Measurements from ENCODE around the gene EHBP1.
A peak's percentile ranks its signal among the peaks of the same experiment; 100 is the strongest.

EHBP1 gene

GRCh38 chr2:63023444-63023843, 317.9 kb downstream of the EHBP1 start:
- no peak overlapping the region for H3K4me3 Mint-ChIP-seq
- H3K9me3 Mint-ChIP-seq = no peaks in the 10 kb centered on the region
- DNase-seq (ENCODE audit: low spot score in 2 of 2) (no peak), ATAC-seq (peak; percentile 34)
- H3K36me3 Mint-ChIP-seq = peaks cover 6% of the 10 kb centered on the region
- no peaks in the 10 kb centered on the region for H3K4me1 Mint-ChIP-seq
- H3K27ac Mint-ChIP-seq = no peak overlapping the region

GRCh38 chr2:63027220-63027619, 321.7 kb downstream of the EHBP1 start:
- no peaks in the 10 kb centered on the region for H3K4me1 Mint-ChIP-seq
- H3K27ac Mint-ChIP-seq = no peak overlapping the region
- H3K9me3 Mint-ChIP-seq = no peaks in the 10 kb centered on the region
- peaks cover 2% of the 10 kb centered on the region for H3K36me3 Mint-ChIP-seq
- ATAC-seq = no peak
- no peak for DNase-seq (ENCODE audit: low spot score in 2 of 2)
- no peak overlapping the region for H3K4me3 Mint-ChIP-seq

GRCh38 chr2:63029058-63029457, 323.5 kb downstream of the EHBP1 start:
- no peak overlapping the region for H3K27ac Mint-ChIP-seq
- DNase-seq (ENCODE audit: low spot score in 2 of 2) = no peak

GRCh38 chr2:63034526-63034925, 329.0 kb downstream of the EHBP1 start:
- Mint-ChIP-seq H3K36me3 (no peaks in the 10 kb centered on the region), H3K4me3 (no peak overlapping the region), H3K9me3 (no peaks in the 10 kb centered on the region), H3K27ac (no peak overlapping the region), H3K4me1 (no peaks in the 10 kb centered on the region)
- no peak for ATAC-seq
- no peak for DNase-seq (ENCODE audit: low spot score in 2 of 2)

More at GRCh38 chr2:63029058-63029457, 323.5 kb downstream of the EHBP1 start:
- Mint-ChIP-seq H3K4me3 (no peak overlapping the region), H3K36me3 (no peaks in the 10 kb centered on the region), H3K4me1 (no peaks in the 10 kb centered on the region), H3K9me3 (no peaks in the 10 kb centered on the region)
- no peak for ATAC-seq

- no peak for DNase-seq (ENCODE audit: low spot score in 2 of 2)
- no peak overlapping the region for H3K4me3 Mint-ChIP-seq
Measured at GRCh38 chr2:63035169-63035568, 329.7 kb downstream of the EHBP1 start.

GRCh38 chr2:63035660-63036059, 330.1 kb downstream of the EHBP1 start:
- DNase-seq (ENCODE audit: low spot score in 2 of 2) (no peak), ATAC-seq (no peak)
- Mint-ChIP-seq H3K9me3 (no peaks in the 10 kb centered on the region), H3K36me3 (no peaks in the 10 kb centered on the region), H3K4me3 (no peak overlapping the region), H3K27ac (no peak overlapping the region), H3K4me1 (no peaks in the 10 kb centered on the region)

More at GRCh38 chr2:63035169-63035568, 329.7 kb downstream of the EHBP1 start:
- Mint-ChIP-seq H3K36me3 (no peaks in the 10 kb centered on the region), H3K4me1 (no peaks in the 10 kb centered on the region), H3K9me3 (no peaks in the 10 kb centered on the region), H3K27ac (no peak overlapping the region)
- no peak for ATAC-seq

- no peak overlapping the region for H3K27ac Mint-ChIP-seq
- no peak for ATAC-seq
- no peaks in the 10 kb centered on the region for H3K4me1 Mint-ChIP-seq
- H3K4me3 Mint-ChIP-seq = no peak overlapping the region
- DNase-seq (ENCODE audit: low spot score in 2 of 2) = no peak
- no peaks in the 10 kb centered on the region for H3K9me3 Mint-ChIP-seq
- H3K36me3 Mint-ChIP-seq = no peaks in the 10 kb centered on the region
Measured at GRCh38 chr2:63038034-63038433, 332.5 kb downstream of the EHBP1 start.

- no peak overlapping the region for H3K27ac Mint-ChIP-seq
- DNase-seq (ENCODE audit: low spot score in 2 of 2) (no peak), ATAC-seq (no peak)
- no peak overlapping the region for H3K4me3 Mint-ChIP-seq
- H3K36me3 Mint-ChIP-seq = peaks cover 5% of the 10 kb centered on the region
- H3K9me3 Mint-ChIP-seq = no peaks in the 10 kb centered on the region
- no peaks in the 10 kb centered on the region for H3K4me1 Mint-ChIP-seq
Measured at GRCh38 chr2:63040586-63040985, 335.1 kb downstream of the EHBP1 start.

GRCh38 chr2:63041592-63041991, 336.1 kb downstream of the EHBP1 start:
- Mint-ChIP-seq H3K36me3 (peaks cover 5% of the 10 kb centered on the region), H3K27ac (no peak overlapping the region), H3K4me1 (no peaks in the 10 kb centered on the region), H3K9me3 (no peaks in the 10 kb centered on the region), H3K4me3 (no peak overlapping the region)
- ATAC-seq (no peak), DNase-seq (ENCODE audit: low spot score in 2 of 2) (no peak)

GRCh38 chr2:63044362-63045327, 339.1 kb downstream of the EHBP1 start:
- Mint-ChIP-seq H3K27ac (no peak overlapping the region), H3K36me3 (peaks cover 5% of the 10 kb centered on the region), H3K4me3 (no peak overlapping the region), H3K9me3 (no peaks in the 10 kb centered on the region), H3K4me1 (peaks cover 16% of the 10 kb centered on the region)
- DNase-seq (ENCODE audit: low spot score in 2 of 2) (no peak), ATAC-seq (no peak)

- Mint-ChIP-seq H3K27ac (no peak overlapping the region), H3K4me1 (peaks cover 30% of the 10 kb centered on the region), H3K4me3 (peak overlapping the region; percentile 85), H3K9me3 (no peaks in the 10 kb centered on the region), H3K36me3 (peaks cover 5% of the 10 kb centered on the region)
- DNase-seq (ENCODE audit: low spot score in 2 of 2) = no peak
- no peak for ATAC-seq
Measured at GRCh38 chr2:63046552-63046951, 341.0 kb downstream of the EHBP1 start.

- Mint-ChIP-seq H3K4me3 (peak overlapping the region; percentile 85), H3K9me3 (no peaks in the 10 kb centered on the region), H3K27ac (no peak overlapping the region), H3K36me3 (peaks cover 5% of the 10 kb centered on the region), H3K4me1 (peaks cover 30% of the 10 kb centered on the region)
- ATAC-seq (no peak), DNase-seq (ENCODE audit: low spot score in 2 of 2) (no peak)
Measured at GRCh38 chr2:63046961-63047320, 341.4 kb downstream of the EHBP1 start.

GRCh38 chr2:63047321-63048279, 342.1 kb downstream of the EHBP1 start:
- H3K27ac Mint-ChIP-seq = no peak overlapping the region
- peak in 1 of 2 donors; percentile 58 for DNase-seq (ENCODE audit: low spot score in 2 of 2)
- no peak for ATAC-seq
- H3K9me3 Mint-ChIP-seq = no peaks in the 10 kb centered on the region
- peaks cover 36% of the 10 kb centered on the region for H3K4me1 Mint-ChIP-seq
- peaks cover 5% of the 10 kb centered on the region for H3K36me3 Mint-ChIP-seq
- H3K4me3 Mint-ChIP-seq = peak overlapping the region; percentile 85

- no peaks in the 10 kb centered on the region for H3K9me3 Mint-ChIP-seq
- DNase-seq (ENCODE audit: low spot score in 2 of 2) (peak in 1 of 2 donors; percentile 54), ATAC-seq (no peak)
- peaks cover 5% of the 10 kb centered on the region for H3K36me3 Mint-ChIP-seq
- H3K4me3 Mint-ChIP-seq = peak overlapping the region; percentile 85
- peaks cover 42% of the 10 kb centered on the region for H3K4me1 Mint-ChIP-seq
- H3K27ac Mint-ChIP-seq = no peak overlapping the region
Measured at GRCh38 chr2:63048367-63049171, 343.1 kb downstream of the EHBP1 start.

Measured in stimulated activated effector memory CD8-positive, alpha-beta T cell treated with anti-CD3 and anti-CD28 coated beads, Interleukin-12 subunit alpha, Interleukin-12 subunit beta, amount 100 ng/mL, for 72 hours (primary cell).